Ishikawa (cell line): ENCODE data around the gene CFAP68.

Experiments
- EP300 ChIP-seq: IDR thresholded peaks from 2 replicates; pipeline ENCODE4 v1.6.1; 2012; ENCODE audit warnings: borderline replicate concordance
- NFIC ChIP-seq: IDR thresholded peaks from 2 replicates; pipeline ENCODE4 v1.6.1; 2012

DNA sequence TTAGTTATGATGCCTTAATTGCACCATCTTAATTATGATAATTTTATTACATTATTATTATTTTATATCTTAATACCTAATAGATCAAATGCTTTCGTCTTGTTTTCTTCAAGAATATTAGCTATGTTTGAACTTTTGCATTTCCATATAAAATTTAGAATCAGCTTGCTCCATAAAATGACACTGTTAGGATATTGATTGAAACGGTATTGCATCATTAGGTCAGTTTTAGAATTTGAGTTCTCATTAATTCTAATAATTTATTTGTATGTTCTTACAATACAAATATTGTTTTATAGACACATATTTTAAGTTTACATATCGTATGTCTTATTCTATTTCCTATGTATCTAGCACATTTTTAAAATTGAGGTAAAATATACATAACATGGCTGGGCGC, 6.7 kb downstream of the CFAP68 start:
- TF ChIP-seq EP300 (no peak), NFIC (no peak)
